GM12873 (cell line): ENCODE results near the gene ADAMTS14.

Source experiments
- CTCF ChIP-seq: IDR thresholded peaks from 2 replicates; pipeline ENCODE4 v1.5.1; 2012; ENCODE audit warnings: low read depth, mild to moderate bottlenecking, moderate library complexity, low read length, control low read depth; ENCODE audit not compliant: insufficient read depth; ENCODE audit errors: missing control alignments

ADAMTS14 gene

GRCh38 chr10:70763567-70763966 is 91.3 kb downstream of the ADAMTS14 start:
- TF ChIP-seq CTCF, result no peak

DNA sequence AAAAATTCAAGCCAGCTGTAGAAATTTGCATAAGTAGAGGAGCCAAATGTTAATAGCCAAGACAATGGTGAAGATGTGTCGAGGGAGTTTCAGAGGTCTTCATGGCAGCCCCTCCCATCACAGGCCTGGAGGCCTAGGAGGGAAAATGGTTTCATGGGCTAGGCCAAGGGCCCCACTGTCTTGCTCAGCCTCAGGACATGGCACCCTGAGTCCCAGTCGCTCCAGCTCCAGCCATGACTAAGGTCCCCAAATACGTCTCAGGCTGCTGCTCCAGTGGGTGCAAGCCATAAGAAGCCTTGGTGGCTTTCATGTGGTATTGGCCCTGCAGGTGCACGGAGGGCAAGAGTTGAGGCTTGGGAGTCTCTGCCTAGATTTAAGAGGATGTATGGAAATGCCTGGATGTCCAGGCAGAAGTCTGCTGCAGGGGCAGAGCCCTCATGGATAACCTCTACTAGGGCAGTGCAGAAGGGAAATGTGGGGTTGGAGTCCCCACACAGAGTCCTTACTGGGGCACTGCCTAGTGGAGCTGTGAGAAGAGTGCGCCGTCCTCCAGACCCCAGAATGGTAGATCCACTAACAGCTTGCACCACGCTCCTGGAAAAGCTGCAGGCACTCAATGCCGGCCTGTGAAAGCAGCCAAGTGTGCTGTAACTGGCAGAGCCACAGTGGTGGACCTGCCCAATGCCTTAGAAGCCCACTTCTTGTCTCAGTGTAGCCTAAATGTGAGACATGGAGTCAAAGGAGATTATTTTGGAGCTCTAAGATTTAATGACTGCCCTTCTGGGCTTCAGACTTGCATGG is 93.7 kb downstream of the ADAMTS14 start:
- TF ChIP-seq CTCF, result no peak

DNA sequence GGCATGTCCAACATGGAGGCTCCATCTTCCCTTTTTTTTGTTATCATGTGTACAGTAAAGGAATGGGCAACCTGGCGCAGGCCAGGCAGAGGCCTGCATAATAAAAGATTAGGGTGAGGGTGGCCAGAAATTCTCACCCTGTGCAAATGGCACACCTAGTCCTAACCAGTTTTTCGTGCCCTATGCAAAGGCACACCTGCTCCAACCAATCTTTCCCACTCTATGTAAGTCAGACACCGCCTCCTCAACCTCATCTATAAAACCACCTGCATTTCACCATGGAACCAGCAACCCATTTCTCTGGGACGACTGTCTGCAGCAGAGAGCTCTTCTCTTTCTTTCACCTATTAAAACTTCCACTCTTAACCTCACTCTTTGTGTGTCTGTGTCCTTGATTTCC is 96.8 kb downstream of the ADAMTS14 start:
- no peak for TF ChIP-seq CTCF

DNA sequence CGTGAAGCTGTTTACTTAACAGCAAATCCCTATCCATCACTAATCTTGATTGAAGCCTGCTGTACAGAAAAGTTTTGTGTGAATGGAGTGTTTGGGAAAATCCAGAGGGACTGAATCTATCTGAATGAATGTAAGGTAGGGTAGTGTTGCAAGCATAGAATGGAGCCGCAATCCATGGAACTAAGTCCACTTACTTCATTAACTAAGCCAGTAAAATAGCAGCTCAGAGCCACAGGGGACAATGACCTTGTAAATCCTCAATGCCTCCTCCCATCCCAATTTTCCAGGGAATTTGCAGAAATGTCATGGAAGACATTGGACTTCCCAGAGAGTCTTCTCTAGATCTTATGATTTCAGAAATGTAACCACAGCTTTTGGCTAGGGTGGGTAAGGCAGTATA is 97.7 kb downstream of the ADAMTS14 start:
- no peak for TF ChIP-seq CTCF

- TF ChIP-seq CTCF, result no peak
These were observed 99.2 kb downstream of the ADAMTS14 start for GRCh38 chr10:70771311-70772194.

DNA sequence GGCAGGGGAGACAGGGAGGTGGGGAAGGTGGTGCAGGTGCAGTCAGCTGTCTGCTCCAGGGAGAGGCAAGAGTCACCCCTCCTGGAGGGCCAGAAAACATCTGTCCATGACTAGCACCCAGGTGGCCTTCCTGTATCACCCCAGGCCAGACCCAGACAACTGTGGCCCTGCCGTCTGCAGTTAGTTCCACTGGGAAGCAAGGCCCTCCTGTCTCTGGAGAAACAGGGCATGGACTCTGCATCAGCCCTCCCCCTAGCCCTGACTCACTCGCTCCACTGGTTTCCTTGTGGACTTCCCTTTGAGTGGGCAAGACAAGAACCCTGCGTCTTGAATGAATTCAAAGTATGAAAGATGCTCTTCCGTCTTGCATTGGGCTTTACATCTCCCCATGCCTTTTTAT is 100.3 kb downstream of the ADAMTS14 start:
- TF ChIP-seq CTCF, result no peak

DNA sequence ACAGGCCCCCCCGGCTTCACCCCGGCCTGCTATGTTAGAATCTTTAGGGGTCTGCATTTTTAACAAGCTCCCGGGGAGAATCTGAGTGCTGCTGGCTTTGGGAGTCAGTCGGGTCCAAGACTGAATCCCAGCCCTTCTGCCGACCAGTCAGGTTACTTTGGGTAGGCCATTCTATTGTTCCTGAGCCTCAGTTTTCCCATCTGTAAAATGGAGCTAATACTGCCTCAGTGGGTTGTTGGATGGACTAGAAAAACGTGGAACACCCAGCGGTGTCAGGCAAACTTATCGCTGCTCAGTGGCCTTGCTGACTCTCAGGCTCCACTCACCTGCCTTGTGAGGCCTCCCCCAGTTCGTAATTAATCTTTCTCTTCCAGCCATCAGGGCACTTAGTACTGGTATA is 101.2 kb downstream of the ADAMTS14 start:
- TF ChIP-seq CTCF, result no peak
